Activated T-helper 1 cell treated with anti-CD3 and anti-CD28 coated beads, Interleukin-12 subunit alpha, Interleukin-12 subunit beta, Interleukin-2, Interleukin-4 antibody, amounts not matched to agents 30 ng/mL and 10 ng/mL and 1 ng/mL, durations not matched to agents 14 hours and 24 hours and 36 hours (primary cell): ENCODE data around the gene TRABD2A. TPM values are rescaled to one million over a fixed set of nuclear protein-coding genes. Genes with fewer than 3 reads are reported as not detected.
"Not testable (repeated sequence)": the region's sequence is repeated elsewhere in the genome, so short reads cannot be mapped to it uniquely, and the experiment has no call there.

Source experiments
- DNase-seq: peaks from one replicate; pipeline ENCODE4 v3.0.0; 2021; ENCODE audit warnings: low spot score
- H3K27ac Mint-ChIP-seq: one replicate; pipeline ENCODE4 v1.8.0; 2021; ENCODE audit warnings: mild to moderate bottlenecking, mixed read lengths
- H3K27me3 Mint-ChIP-seq: one replicate; pipeline ENCODE4 v1.8.0; 2022; ENCODE audit warnings: mild to moderate bottlenecking, moderate library complexity, mixed read lengths; ENCODE audit not compliant: insufficient read depth
- H3K36me3 Mint-ChIP-seq: one replicate; pipeline ENCODE4 v1.8.0; 2021; ENCODE audit warnings: low read depth, mixed read lengths
- H3K4me1 Mint-ChIP-seq: one replicate; pipeline ENCODE4 v1.8.0; 2021; ENCODE audit warnings: low read depth, mixed read lengths
- H3K4me3 Mint-ChIP-seq: one replicate; pipeline ENCODE4 v1.8.0; 2021; ENCODE audit warnings: mild to moderate bottlenecking, moderate library complexity, mixed read lengths
- H3K9me3 Mint-ChIP-seq: one replicate; pipeline ENCODE4 v1.8.0; 2021; ENCODE audit warnings: mixed read lengths
- intact Hi-C: fragments of 100-400 bp; cut with micrococcal nuclease; formaldehyde crosslinking; loops from one replicate; pipeline ENCODE4 v1.15.1; 2024
- total RNA-seq: library from RNA; stranded (reverse); gene quantifications from 2 replicates; pipeline ENCODE4 v1.2.3, GENCODE V29; 2022

TRABD2A gene
- total RNA-seq, 1 donor from 2014 or later: 62.1 TPM

DNA sequence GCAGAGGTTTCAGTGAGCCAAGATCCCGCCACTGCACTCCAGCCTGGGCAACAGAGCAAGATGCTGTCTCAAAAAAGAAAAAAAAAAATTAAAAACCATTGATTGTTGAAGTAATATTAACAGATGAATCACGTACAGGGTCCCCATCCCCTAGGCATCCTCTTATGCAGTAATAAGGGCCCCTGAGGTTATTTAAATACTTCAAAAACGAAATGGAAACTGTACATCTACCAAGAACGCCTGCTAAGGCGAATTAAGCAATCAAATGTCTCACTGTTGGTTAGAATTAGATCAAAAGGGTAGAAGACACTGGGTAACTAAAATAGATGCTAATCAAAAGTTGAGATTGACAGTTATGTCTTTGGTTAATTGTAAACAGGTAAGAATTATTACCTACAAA is 7.5 kb downstream of the TRABD2A start:
- intact Hi-C loops: loop anchor here (1.0 kb wide), 1 partner anchor 8 kb away; no protein-coding TSS in a partner anchor
- Mint-ChIP-seq H3K9me3 (no peaks in the 10 kb centered on the region), H3K27me3 (no peaks in the 10 kb centered on the region)

DNA sequence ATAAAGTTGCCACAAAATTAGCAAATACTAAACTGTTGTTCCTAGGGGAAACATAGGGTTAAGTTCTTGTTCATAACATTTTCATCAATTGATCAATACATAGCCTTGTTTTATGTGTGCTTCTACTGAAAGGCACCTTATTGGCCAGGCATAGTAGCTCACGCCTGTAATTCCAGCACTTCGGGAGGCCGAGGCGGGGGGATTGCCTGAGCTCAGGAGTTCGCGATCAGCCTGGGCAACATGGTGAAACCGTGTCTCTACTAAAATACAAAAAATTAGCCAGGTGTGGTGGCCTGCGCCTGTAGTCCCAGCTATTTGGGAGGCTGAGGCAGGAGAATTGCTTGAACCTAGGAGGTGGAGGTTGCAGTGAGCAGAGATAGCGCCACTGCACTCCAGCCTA is 8.2 kb downstream of the TRABD2A start:
- Mint-ChIP-seq H3K36me3 (peaks cover 46% of the 10 kb centered on the region), H3K4me1 (peaks cover 68% of the 10 kb centered on the region)
- not testable (repeated sequence) for H3K27me3 Mint-ChIP-seq, DNase-seq, H3K9me3 Mint-ChIP-seq, H3K27ac Mint-ChIP-seq, H3K4me3 Mint-ChIP-seq
- intact Hi-C loops: loop anchor here (1.0 kb wide), 1 partner anchor 7 kb away; no protein-coding TSS in a partner anchor

More for the DNA sequence above, 7.5 kb downstream of the TRABD2A start:
- H3K36me3 Mint-ChIP-seq: peaks cover 44% of the 10 kb centered on the region
- peaks cover 69% of the 10 kb centered on the region for H3K4me1 Mint-ChIP-seq
- H3K27ac Mint-ChIP-seq: peak overlapping the region; percentile 32
- no peak for DNase-seq
- H3K4me3 Mint-ChIP-seq: no peak overlapping the region

DNA sequence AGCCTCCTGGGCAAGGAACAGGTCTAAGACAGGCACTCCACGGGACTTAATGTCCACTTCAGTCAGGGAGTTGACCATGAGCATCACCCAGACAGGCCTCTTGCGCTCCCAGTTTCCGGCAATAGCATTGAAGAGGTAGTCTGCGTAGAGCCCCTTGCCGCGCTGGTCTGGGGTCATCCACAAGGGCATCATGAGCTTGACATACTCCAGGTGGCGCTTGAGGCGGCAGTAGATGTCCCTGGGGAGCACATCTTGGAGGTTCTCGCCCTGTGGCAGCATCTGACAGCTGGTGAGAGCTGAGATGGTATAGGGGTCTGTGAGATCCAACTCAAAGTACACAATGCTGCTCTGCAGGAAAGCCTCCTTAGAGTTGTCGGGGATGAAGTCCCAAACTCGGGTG is 10.6 kb downstream of the TRABD2A start:
- Mint-ChIP-seq H3K36me3 (peaks cover 49% of the 10 kb centered on the region), H3K27me3 (no peaks in the 10 kb centered on the region), H3K4me1 (peaks cover 67% of the 10 kb centered on the region), H3K9me3 (no peaks in the 10 kb centered on the region), H3K27ac (peak overlapping the region; percentile 29), H3K4me3 (no peak overlapping the region)
- DNase-seq: no peak
- intact Hi-C loops: no loop called here

DNA sequence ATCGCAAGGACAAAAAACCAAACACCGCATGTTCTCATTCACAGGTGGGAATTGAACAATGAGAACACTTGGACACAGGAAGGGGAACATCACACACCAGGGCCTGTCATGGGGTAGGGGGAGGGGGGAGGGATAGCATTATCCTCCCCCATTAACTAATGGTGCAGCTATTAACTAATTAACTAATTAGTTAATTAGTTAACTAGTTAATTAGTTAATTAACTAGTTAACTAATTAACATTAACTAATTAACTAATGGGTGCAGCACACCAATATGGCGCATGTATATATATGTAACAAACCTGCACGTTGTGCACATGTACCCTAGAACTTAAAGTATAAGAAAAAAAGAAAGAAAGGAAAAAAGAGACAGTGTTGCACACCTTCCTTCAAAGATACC is 12.6 kb downstream of the TRABD2A start:
- Mint-ChIP-seq H3K4me1 (peaks cover 58% of the 10 kb centered on the region), H3K36me3 (peaks cover 41% of the 10 kb centered on the region)
- intact Hi-C loops: loop anchor here (5.0 kb wide), 1 partner anchor 226 kb away; no protein-coding TSS in a partner anchor
- not testable (repeated sequence) for H3K9me3 Mint-ChIP-seq, H3K4me3 Mint-ChIP-seq, H3K27me3 Mint-ChIP-seq, DNase-seq, H3K27ac Mint-ChIP-seq

DNA sequence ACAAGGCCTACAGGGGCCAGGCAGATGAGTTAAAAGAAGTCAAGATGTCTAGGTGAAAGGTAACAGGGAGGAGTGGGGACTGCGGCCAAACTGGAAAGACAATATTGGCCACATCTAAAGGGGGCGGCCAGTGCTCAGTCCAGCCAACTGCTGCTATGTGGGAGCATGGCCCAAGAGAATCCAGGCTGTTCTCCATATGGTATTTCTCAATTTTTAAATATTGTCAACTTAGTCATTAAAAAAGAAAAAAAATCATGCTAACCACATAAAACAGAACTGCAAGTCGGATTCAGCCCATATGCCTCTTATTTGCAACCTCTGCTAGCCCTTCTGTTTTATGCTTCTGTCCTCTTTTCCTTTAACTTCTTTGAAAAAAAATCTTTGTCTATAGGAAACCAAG is 14.8 kb downstream of the TRABD2A start:
- Mint-ChIP-seq H3K4me1 (peaks cover 68% of the 10 kb centered on the region), H3K4me3 (no peak overlapping the region), H3K27me3 (no peaks in the 10 kb centered on the region), H3K36me3 (peaks cover 41% of the 10 kb centered on the region), H3K27ac (no peak overlapping the region), H3K9me3 (no peaks in the 10 kb centered on the region)
- no peak for DNase-seq
- intact Hi-C loops: loop anchor here (5.0 kb wide), 1 partner anchor 224 kb away; no protein-coding TSS in a partner anchor

DNA sequence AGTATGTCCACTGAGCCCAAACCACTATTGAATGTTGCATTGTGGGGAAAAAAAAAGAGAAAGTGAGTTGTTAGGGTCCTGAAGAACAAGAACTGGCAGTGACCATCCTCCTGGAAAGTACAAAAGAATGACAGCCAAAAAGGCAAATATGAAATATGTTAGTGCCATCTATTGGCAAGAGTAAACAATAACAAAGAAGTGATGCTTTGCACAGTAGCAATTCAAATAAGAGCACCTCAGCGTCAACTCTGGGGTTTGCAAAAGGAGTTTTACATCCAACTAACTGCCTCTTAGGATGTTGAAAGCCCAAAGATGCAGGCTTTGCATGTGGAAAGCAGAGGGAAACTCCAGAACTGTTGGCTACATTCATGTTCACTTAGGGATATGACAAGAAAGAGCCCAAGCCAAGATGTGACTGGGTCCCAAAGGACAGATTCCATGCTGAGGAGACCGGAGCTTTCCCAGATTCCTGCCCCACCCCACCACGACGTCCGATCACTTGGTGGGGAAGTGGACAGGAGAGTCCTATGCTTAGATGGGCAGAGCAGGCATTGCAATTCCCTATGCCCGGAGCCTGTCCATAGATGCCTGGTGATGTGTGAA is 15.6 kb downstream of the TRABD2A start:
- no peak overlapping the region for H3K4me3 Mint-ChIP-seq
- intact Hi-C loops: loop anchor here (1.0 to 5.0 kb wide), 5 partner anchors 8 to 370 kb away; partner anchors contain the start of gene TRABD2A

DNA sequence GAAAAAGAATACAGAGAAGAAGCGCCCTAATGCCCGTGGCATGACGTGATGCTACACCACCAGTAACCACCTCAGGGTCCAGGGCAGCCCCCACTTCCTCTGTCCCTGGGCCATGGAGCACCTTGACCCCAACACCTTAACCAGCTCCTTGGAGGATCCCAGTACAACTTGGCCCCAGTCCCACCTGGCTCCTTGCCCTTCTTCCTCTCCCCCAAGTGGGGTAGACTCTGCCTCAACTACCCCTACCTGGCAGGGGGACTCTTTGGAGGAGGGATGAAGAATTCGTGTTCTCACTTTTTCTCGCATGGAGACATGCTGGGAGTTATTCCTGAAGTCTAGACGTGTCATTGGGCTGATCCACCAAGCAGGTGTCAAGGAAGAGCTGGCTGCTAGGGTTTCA is 18.9 kb downstream of the TRABD2A start:
- DNase-seq: no peak
- H3K36me3 Mint-ChIP-seq: peaks cover 32% of the 10 kb centered on the region
- no peaks in the 10 kb centered on the region for H3K27me3 Mint-ChIP-seq
- no peak overlapping the region for H3K4me3 Mint-ChIP-seq
- peaks cover 88% of the 10 kb centered on the region for H3K4me1 Mint-ChIP-seq
- H3K9me3 Mint-ChIP-seq: no peaks in the 10 kb centered on the region
- intact Hi-C loops: no loop called here
- no peak overlapping the region for H3K27ac Mint-ChIP-seq

More for the DNA sequence above, 15.6 kb downstream of the TRABD2A start:
- Mint-ChIP-seq H3K36me3 (peaks cover 35% of the 10 kb centered on the region), H3K9me3 (no peaks in the 10 kb centered on the region), H3K27ac (peak overlapping the region; percentile 67), H3K27me3 (no peaks in the 10 kb centered on the region), H3K4me1 (peaks cover 70% of the 10 kb centered on the region)
- no peak for DNase-seq

DNA sequence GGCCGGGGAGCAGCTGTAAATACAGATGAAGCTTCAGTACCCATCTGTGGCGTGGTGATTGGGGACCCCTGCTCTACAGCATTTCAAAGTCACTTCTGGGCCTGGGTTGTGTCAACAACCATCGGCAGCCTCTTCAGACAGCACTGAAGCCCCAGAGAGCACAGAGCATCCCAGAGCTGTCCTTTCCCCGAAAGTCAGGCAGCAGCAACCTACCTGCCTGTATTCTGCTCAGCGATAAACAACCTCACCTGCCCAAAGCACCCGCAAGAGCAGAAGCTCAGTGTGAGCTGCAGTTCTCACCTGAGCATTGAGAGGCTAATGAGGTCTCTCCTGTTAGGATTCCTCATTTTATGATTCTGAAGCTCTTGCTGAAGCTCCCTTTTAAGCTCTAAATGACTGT is 19.3 kb downstream of the TRABD2A start:
- Mint-ChIP-seq H3K9me3 (no peaks in the 10 kb centered on the region), H3K27ac (no peak overlapping the region), H3K36me3 (peaks cover 35% of the 10 kb centered on the region), H3K4me3 (no peak overlapping the region), H3K4me1 (peaks cover 88% of the 10 kb centered on the region), H3K27me3 (no peaks in the 10 kb centered on the region)
- intact Hi-C loops: no loop called here
- no peak for DNase-seq

DNA sequence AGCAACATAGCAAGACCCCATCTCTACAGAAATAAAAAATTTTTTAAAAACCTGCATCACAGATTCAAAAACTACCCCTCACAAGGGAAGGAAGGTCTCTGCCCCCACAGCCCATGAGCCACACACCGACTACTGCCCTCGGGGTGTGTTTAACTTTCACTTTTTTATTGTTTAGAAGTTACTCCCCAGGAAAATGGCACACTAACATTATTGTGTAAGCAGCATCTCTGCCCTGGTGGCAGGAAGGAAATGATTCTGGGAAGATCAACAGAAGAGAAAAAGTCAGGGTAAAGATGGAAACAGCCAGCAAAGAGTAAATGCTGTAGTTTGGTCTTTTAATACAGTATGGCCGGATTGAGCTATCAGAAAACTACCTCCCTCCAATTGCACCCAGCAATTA is 21.9 kb downstream of the TRABD2A start:
- peaks cover 31% of the 10 kb centered on the region for H3K36me3 Mint-ChIP-seq
- intact Hi-C loops: loop anchor here (5.0 kb wide), 1 partner anchor 342 kb away; the partner anchor contains the start of gene DNAH6

DNA sequence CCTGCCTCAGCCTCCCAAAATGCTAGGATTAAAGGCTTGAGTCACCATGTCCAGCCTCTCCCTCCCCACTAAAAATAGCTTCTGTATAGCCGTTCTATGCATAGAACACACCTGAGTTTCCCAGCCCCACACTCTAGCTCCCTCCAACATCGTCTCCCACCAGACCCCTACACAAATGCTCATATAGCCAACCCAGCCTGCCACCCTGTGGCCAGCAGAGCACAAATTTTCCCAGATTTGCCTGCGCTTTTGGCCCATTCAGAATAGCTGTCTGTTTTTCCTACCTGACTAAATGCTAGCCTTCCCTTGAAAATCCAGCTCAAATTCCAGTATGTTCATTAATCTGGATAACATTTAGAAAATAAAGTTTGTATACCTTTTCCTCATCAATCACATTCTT is 22.8 kb downstream of the TRABD2A start:
- DNase-seq: no peak
- Mint-ChIP-seq H3K27ac (peak overlapping the region; percentile 28), H3K9me3 (peaks cover 7% of the 10 kb centered on the region), H3K36me3 (peaks cover 33% of the 10 kb centered on the region), H3K4me3 (no peak overlapping the region), H3K4me1 (peaks cover 91% of the 10 kb centered on the region), H3K27me3 (no peaks in the 10 kb centered on the region)
- intact Hi-C loops: loop anchor here (5.0 kb wide), 1 partner anchor 341 kb away; the partner anchor contains the start of gene DNAH6

More for the DNA sequence above, 21.9 kb downstream of the TRABD2A start:
- H3K4me3 Mint-ChIP-seq: peak overlapping the region; percentile 34
- no peak for DNase-seq
- no peaks in the 10 kb centered on the region for H3K27me3 Mint-ChIP-seq
- peaks cover 4% of the 10 kb centered on the region for H3K9me3 Mint-ChIP-seq
- H3K27ac Mint-ChIP-seq: peak overlapping the region; percentile 46
- peaks cover 91% of the 10 kb centered on the region for H3K4me1 Mint-ChIP-seq

DNA sequence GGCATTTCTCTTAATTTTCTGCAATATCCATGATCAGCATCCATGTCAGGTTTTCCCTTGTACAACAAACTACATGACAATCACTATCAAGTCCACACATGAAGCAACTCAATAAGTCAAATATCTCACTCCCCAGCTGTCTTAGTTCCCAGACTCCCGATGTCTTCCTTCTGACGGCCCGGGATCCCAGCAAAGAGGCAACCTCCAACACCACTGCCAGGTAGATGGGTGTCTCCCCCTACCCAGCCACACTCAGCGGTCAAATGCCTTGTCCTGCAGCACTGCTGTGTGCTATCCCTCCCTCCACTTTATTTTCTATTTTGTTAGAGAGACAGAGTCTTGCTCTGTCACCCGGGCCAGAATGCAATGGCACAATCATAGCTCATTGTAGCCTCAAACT is 23.3 kb downstream of the TRABD2A start:
- intact Hi-C loops: loop anchor here (5.0 kb wide), 1 partner anchor 340 kb away; the partner anchor contains the start of gene DNAH6
- Mint-ChIP-seq H3K4me1 (peaks cover 86% of the 10 kb centered on the region), H3K27ac (peak overlapping the region; percentile 41), H3K36me3 (peaks cover 38% of the 10 kb centered on the region), H3K4me3 (peak overlapping the region; percentile 72), H3K9me3 (peaks cover 13% of the 10 kb centered on the region), H3K27me3 (no peaks in the 10 kb centered on the region)
- DNase-seq: no peak

DNA sequence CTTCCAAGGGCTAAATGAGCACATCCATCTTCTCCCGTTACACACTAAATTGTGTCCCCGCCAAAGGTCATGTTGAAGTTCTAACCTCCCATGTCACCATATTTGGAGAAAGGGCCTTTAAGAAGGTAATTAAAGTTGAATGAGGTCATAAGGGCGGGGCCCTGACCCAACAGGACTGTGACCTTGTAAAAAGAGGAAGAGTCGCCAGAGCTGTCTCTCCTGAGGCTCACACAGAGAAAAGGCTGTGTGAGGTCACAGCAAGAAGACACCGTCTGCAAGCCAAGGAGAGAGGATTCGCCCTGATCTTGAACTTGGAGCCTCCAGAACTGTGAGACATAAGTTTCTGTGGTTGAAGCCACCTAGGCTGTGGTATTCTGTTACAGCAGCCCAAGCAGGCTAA is 24.1 kb downstream of the TRABD2A start:
- DNase-seq: peak; percentile 33
- Mint-ChIP-seq H3K9me3 (peaks cover 19% of the 10 kb centered on the region), H3K4me3 (peak overlapping the region; percentile 72), H3K4me1 (peaks cover 85% of the 10 kb centered on the region), H3K27me3 (no peaks in the 10 kb centered on the region), H3K36me3 (peaks cover 40% of the 10 kb centered on the region), H3K27ac (peak overlapping the region; percentile 83)
- intact Hi-C loops: loop anchor here (1.0 to 5.0 kb wide), 2 partner anchors 10 to 339 kb away; partner anchors contain the start of gene DNAH6

DNA sequence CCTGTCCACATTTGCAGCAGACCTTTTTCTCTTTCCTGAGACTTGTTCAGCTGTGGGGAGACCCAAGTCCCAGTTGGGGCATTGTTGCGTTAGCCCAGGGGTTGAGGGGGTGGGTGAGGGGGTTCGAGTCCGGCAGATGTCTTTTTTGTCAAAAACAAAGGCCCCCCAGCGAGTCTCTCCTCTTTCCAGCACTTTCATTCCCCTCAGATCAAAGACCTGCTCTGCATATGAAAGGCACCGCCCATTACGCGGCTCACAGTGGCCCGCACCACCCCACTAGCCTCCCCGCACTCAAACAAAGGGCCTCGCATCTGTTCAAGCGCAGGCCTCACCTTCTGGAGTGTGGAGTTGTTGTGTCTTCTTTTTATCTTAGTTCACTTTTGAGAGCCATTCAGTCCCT is 25.2 kb downstream of the TRABD2A start:
- Mint-ChIP-seq H3K27ac (peak overlapping the region; percentile 83), H3K4me3 (peak overlapping the region; percentile 72), H3K36me3 (peaks cover 45% of the 10 kb centered on the region), H3K27me3 (no peaks in the 10 kb centered on the region), H3K9me3 (peaks cover 19% of the 10 kb centered on the region), H3K4me1 (peaks cover 85% of the 10 kb centered on the region)
- no peak for DNase-seq
- intact Hi-C loops: loop anchor here (1.0 to 5.0 kb wide), 2 partner anchors 9 to 338 kb away; partner anchors contain the start of gene DNAH6
